ENCODE data around the gene COBLL1.
"Not testable (repeated sequence)": the region's sequence is repeated elsewhere in the genome, so short reads cannot be mapped to it uniquely, and the experiment has no call there.

COBLL1 gene

GRCh38 chr2:164859906-164860693, 18.5 kb upstream of the COBLL1 start:
- not testable (repeated sequence) for DNase-seq

GRCh38 chr2:164859251-164859818, 17.7 kb upstream of the COBLL1 start:
- DNase-seq, result no peak

- DNase-seq, result no peak
Observed at GRCh38 chr2:164852086-164852485, 10.5 kb upstream of the COBLL1 start.

- DNase-seq, result no peak
Observed at GRCh38 chr2:164850235-164850634, 8.6 kb upstream of the COBLL1 start.

GRCh38 chr2:164849506-164849905, 7.9 kb upstream of the COBLL1 start:
- DNase-seq, result no peak

- no peak for DNase-seq
Observed at GRCh38 chr2:164847981-164848741, 6.5 kb upstream of the COBLL1 start.

- DNase-seq, result no peak
Observed at GRCh38 chr2:164847291-164847690, 5.7 kb upstream of the COBLL1 start.

GRCh38 chr2:164846276-164846675, 4.7 kb upstream of the COBLL1 start:
- no peak for DNase-seq

GRCh38 chr2:164843346-164843911, 1.8 kb upstream of the COBLL1 start:
- no peak for DNase-seq

- no peak for DNase-seq
Observed at GRCh38 chr2:164842624-164842966, 972 bp upstream of the COBLL1 start.

GRCh38 chr2:164840930-164841718, 499 bp downstream of the COBLL1 start:
- DNase-seq, result peak; percentile 55

- peak; percentile 14 for DNase-seq
Observed at GRCh38 chr2:164840458-164840929, 1.1 kb downstream of the COBLL1 start.

- no peak for DNase-seq
Observed at GRCh38 chr2:164839914-164840457, 1.6 kb downstream of the COBLL1 start.

- no peak for DNase-seq
Observed at GRCh38 chr2:164837807-164838206, 3.8 kb downstream of the COBLL1 start.

GRCh38 chr2:164836907-164837306, 4.7 kb downstream of the COBLL1 start:
- no peak for DNase-seq

- no peak for DNase-seq
Observed at GRCh38 chr2:164835302-164835701, 6.3 kb downstream of the COBLL1 start.

- DNase-seq, result no peak
Observed at GRCh38 chr2:164831887-164832286, 9.7 kb downstream of the COBLL1 start.

GRCh38 chr2:164831180-164831579, 10.4 kb downstream of the COBLL1 start:
- DNase-seq, result no peak

- peak; percentile 31 for DNase-seq
Observed at GRCh38 chr2:164826293-164827243, 15.1 kb downstream of the COBLL1 start.

- no peak for DNase-seq
Observed at GRCh38 chr2:164824872-164825271, 16.8 kb downstream of the COBLL1 start.

- no peak for DNase-seq
Observed at GRCh38 chr2:164823126-164823525, 18.5 kb downstream of the COBLL1 start.
